ENCODE measurements around the gene ARHGAP26. TPM values are rescaled to one million over a fixed set of nuclear protein-coding genes. Genes with fewer than 3 reads are reported as not detected.

ARHGAP26 gene
- total and polyA plus RNA-seq, 2 donors, result 15.1 to 16.2 TPM

DNA sequence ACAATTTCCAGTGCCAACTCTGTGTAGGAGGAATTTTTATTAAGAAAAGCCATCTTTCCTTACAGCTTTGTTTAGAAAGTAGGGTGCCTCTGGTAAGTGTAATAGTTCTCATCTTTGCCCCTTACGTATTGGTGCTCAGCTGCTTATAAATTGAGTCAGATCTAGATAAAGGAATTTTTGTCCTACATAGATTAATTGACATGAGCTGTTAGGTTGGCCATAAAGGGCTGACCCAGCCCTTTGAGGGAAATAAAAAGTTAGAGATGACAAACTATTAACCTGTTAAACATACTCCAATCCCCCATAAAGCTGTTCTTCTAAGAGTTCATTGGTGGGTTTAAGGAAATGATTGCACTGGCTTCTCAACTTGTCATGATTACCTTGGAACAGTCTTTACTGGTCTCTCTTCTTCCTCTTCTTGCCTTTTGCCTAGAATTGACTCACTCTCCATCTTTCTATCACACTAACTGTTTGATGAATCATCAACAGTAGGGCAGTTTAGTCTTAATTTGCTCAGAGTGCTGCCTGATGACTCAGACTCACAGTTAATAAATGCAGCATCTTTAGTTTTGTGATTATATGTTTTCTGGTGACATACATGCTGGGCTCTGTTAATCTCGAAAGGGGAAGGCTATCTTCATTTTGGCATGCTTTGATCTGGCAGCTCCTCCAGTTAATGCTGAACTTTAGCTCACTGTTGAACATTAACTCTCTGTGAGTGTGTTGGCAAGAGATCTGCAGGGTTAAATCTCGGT, 51.7 kb downstream of the ARHGAP26 start:
- H3K4me3 ChIP-seq (ENCODE audit: low read length in 2 of 2), result no peak overlapping the region
- no peaks in the 10 kb centered on the region for H3K36me3 ChIP-seq (ENCODE audit: control insufficient read depth in 2 of 2, insufficient read depth in 2 of 2, low read length in 1 of 2)
- WGBS, result 91% methylated on average over 3 of the region's 3 CpGs
- no peak for DNase-seq (ENCODE audit: low read depth in 6 of 9, low spot score in 9 of 9)
- H3K9me3 ChIP-seq (ENCODE audit: control insufficient read depth in 2 of 2, insufficient read depth in 1 of 2, low read length in 1 of 2), result peaks cover 0 to 3% of the 10 kb centered on the region in 2 donors
- no peaks in the 10 kb centered on the region for H3K27me3 ChIP-seq (ENCODE audit: control insufficient read depth in 2 of 2, insufficient read depth in 1 of 2, low read length in 1 of 2)
- H3K27ac ChIP-seq (ENCODE audit: low read depth in 1 of 2, low read length in 1 of 2), result no peak overlapping the region
- peaks cover 0 to 30% of the 10 kb centered on the region in 2 donors for H3K4me1 ChIP-seq (ENCODE audit: control insufficient read depth in 2 of 2, insufficient read depth in 2 of 2, low read length in 2 of 2)

GRCh38 chr5:142823126-142823525, 52.9 kb downstream of the ARHGAP26 start:
- 94% methylated on average over 2 of the region's 2 CpGs for WGBS
- peaks cover 0 to 27% of the 10 kb centered on the region in 2 donors for H3K4me1 ChIP-seq (ENCODE audit: control insufficient read depth in 2 of 2, insufficient read depth in 2 of 2, low read length in 2 of 2)
- peaks cover 0 to 2% of the 10 kb centered on the region in 2 donors for H3K9me3 ChIP-seq (ENCODE audit: control insufficient read depth in 2 of 2, insufficient read depth in 1 of 2, low read length in 1 of 2)
- H3K4me3 ChIP-seq (ENCODE audit: low read length in 2 of 2), result no peak overlapping the region
- no peaks in the 10 kb centered on the region for H3K27me3 ChIP-seq (ENCODE audit: control insufficient read depth in 2 of 2, insufficient read depth in 1 of 2, low read length in 1 of 2)
- H3K27ac ChIP-seq (ENCODE audit: low read depth in 1 of 2, low read length in 1 of 2), result no peak overlapping the region
- no peaks in the 10 kb centered on the region for H3K36me3 ChIP-seq (ENCODE audit: control insufficient read depth in 2 of 2, insufficient read depth in 2 of 2, low read length in 1 of 2)
- no peak for DNase-seq (ENCODE audit: low read depth in 6 of 9, low spot score in 9 of 9)

DNA sequence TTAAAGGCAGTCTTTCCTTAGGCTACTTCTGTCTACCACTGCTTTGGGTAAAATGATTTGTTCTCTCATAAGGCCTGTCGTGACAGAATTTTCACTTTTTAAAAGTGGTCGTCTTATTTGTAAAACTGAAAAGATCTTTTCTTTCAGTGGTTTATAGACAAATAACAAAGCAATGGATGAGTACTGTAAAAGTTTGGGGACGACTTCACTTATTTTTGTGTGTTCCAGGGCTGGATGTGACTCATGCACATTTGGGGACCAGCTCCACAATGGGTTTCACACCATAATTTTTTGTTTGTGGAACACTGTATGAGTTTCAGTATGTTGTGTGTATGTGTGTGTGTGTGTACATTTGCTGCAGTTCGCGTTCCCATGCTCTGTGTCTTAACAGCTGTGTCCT, 53.6 kb downstream of the ARHGAP26 start:
- 97% methylated on average over 5 of the region's 5 CpGs for WGBS
- DNase-seq (ENCODE audit: low read depth in 6 of 9, low spot score in 9 of 9), result no peak
- Histone ChIP-seq H3K9me3 (ENCODE audit: control insufficient read depth in 2 of 2, insufficient read depth in 1 of 2, low read length in 1 of 2) (no peaks in the 10 kb centered on the region), H3K36me3 (ENCODE audit: control insufficient read depth in 2 of 2, insufficient read depth in 2 of 2, low read length in 1 of 2) (no peaks in the 10 kb centered on the region), H3K4me3 (ENCODE audit: low read length in 2 of 2) (no peak overlapping the region), H3K4me1 (ENCODE audit: control insufficient read depth in 2 of 2, insufficient read depth in 2 of 2, low read length in 2 of 2) (peaks cover 0 to 25% of the 10 kb centered on the region in 2 donors), H3K27me3 (ENCODE audit: control insufficient read depth in 2 of 2, insufficient read depth in 1 of 2, low read length in 1 of 2) (no peaks in the 10 kb centered on the region), H3K27ac (ENCODE audit: low read depth in 1 of 2, low read length in 1 of 2) (no peak overlapping the region)

- peaks cover 0 to 25% of the 10 kb centered on the region in 2 donors for H3K4me1 ChIP-seq (ENCODE audit: control insufficient read depth in 2 of 2, insufficient read depth in 2 of 2, low read length in 2 of 2)
- H3K9me3 ChIP-seq (ENCODE audit: control insufficient read depth in 2 of 2, insufficient read depth in 1 of 2, low read length in 1 of 2), result no peaks in the 10 kb centered on the region
- H3K27me3 ChIP-seq (ENCODE audit: control insufficient read depth in 2 of 2, insufficient read depth in 1 of 2, low read length in 1 of 2), result no peaks in the 10 kb centered on the region
- H3K27ac ChIP-seq (ENCODE audit: low read depth in 1 of 2, low read length in 1 of 2), result no peak overlapping the region
- DNase-seq (ENCODE audit: low read depth in 6 of 9, low spot score in 9 of 9), result no peak
- H3K4me3 ChIP-seq (ENCODE audit: low read length in 2 of 2), result no peak overlapping the region
- no peaks in the 10 kb centered on the region for H3K36me3 ChIP-seq (ENCODE audit: control insufficient read depth in 2 of 2, insufficient read depth in 2 of 2, low read length in 1 of 2)
- 91% methylated on average over 2 of the region's 2 CpGs for WGBS
These were observed 54.2 kb downstream of the ARHGAP26 start for GRCh38 chr5:142824391-142824790.

DNA sequence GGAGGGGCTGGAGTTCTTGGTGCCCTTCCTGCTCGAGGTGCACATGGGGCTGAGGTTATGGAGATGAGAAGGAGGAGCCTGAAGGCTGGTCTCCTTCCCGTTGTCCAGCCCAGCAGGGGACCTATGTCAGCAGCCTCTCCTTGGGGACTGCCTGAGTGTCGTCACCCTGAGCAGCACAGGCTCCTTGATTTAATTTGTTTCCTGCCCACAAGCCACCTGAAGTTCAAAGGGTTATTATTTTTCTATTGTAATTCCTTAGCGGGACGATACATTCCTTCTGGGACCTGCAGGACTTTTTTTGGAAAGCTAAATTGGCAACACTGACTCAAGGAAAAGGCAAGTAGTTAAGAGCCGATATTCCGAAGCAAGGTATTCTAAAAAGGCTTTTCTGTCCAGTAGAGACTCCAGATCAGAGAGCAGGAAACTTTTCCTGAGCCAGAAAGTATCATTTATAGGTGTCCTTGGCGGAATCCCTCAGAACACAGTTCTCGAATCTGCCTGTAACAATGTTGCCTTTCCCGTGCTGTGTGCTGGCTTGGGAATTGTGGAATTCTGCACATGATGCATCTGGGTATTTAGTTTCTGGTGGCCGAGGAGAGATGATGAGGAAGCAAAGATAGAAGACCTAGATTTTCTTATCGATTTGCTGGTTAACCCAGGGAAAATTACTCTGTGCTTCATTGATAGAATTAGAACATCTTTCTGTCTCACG, 55.4 kb downstream of the ARHGAP26 start:
- Histone ChIP-seq H3K36me3 (ENCODE audit: control insufficient read depth in 2 of 2, insufficient read depth in 2 of 2, low read length in 1 of 2) (no peaks in the 10 kb centered on the region), H3K4me3 (ENCODE audit: low read length in 2 of 2) (no peak overlapping the region), H3K27ac (ENCODE audit: low read depth in 1 of 2, low read length in 1 of 2) (no peak overlapping the region), H3K9me3 (ENCODE audit: control insufficient read depth in 2 of 2, insufficient read depth in 1 of 2, low read length in 1 of 2) (no peaks in the 10 kb centered on the region), H3K4me1 (ENCODE audit: control insufficient read depth in 2 of 2, insufficient read depth in 2 of 2, low read length in 2 of 2) (peaks cover 0 to 25% of the 10 kb centered on the region in 2 donors), H3K27me3 (ENCODE audit: control insufficient read depth in 2 of 2, insufficient read depth in 1 of 2, low read length in 1 of 2) (no peaks in the 10 kb centered on the region)
- whole genome bisulfite sequencing, result 90% methylated on average over 13 of the region's 13 CpGs
- no peak for DNase-seq (ENCODE audit: low read depth in 6 of 9, low spot score in 9 of 9)

GRCh38 chr5:142826093-142826492, 55.9 kb downstream of the ARHGAP26 start:
- DNase-seq (ENCODE audit: low read depth in 6 of 9, low spot score in 9 of 9), result no peak
- H3K9me3 ChIP-seq (ENCODE audit: control insufficient read depth in 2 of 2, insufficient read depth in 1 of 2, low read length in 1 of 2), result no peaks in the 10 kb centered on the region
- H3K4me1 ChIP-seq (ENCODE audit: control insufficient read depth in 2 of 2, insufficient read depth in 2 of 2, low read length in 2 of 2), result peaks cover 0 to 25% of the 10 kb centered on the region in 2 donors
- H3K27me3 ChIP-seq (ENCODE audit: control insufficient read depth in 2 of 2, insufficient read depth in 1 of 2, low read length in 1 of 2), result no peaks in the 10 kb centered on the region
- no peaks in the 10 kb centered on the region for H3K36me3 ChIP-seq (ENCODE audit: control insufficient read depth in 2 of 2, insufficient read depth in 2 of 2, low read length in 1 of 2)
- no peak overlapping the region for H3K4me3 ChIP-seq (ENCODE audit: low read length in 2 of 2)
- 96% methylated on average over 5 of the region's 5 CpGs for WGBS
- H3K27ac ChIP-seq (ENCODE audit: low read depth in 1 of 2, low read length in 1 of 2), result no peak overlapping the region

- Histone ChIP-seq H3K4me3 (ENCODE audit: low read length in 2 of 2) (no peak overlapping the region), H3K27ac (ENCODE audit: low read depth in 1 of 2, low read length in 1 of 2) (no peak overlapping the region), H3K36me3 (ENCODE audit: control insufficient read depth in 2 of 2, insufficient read depth in 2 of 2, low read length in 1 of 2) (no peaks in the 10 kb centered on the region), H3K9me3 (ENCODE audit: control insufficient read depth in 2 of 2, insufficient read depth in 1 of 2, low read length in 1 of 2) (no peaks in the 10 kb centered on the region), H3K27me3 (ENCODE audit: control insufficient read depth in 2 of 2, insufficient read depth in 1 of 2, low read length in 1 of 2) (no peaks in the 10 kb centered on the region), H3K4me1 (ENCODE audit: control insufficient read depth in 2 of 2, insufficient read depth in 2 of 2, low read length in 2 of 2) (peaks cover 0 to 25% of the 10 kb centered on the region in 2 donors)
- WGBS, result 68% methylated on average over 3 of the region's 3 CpGs
- no peak for DNase-seq (ENCODE audit: low read depth in 6 of 9, low spot score in 9 of 9)
These were observed 56.7 kb downstream of the ARHGAP26 start for GRCh38 chr5:142826741-142827492.

DNA sequence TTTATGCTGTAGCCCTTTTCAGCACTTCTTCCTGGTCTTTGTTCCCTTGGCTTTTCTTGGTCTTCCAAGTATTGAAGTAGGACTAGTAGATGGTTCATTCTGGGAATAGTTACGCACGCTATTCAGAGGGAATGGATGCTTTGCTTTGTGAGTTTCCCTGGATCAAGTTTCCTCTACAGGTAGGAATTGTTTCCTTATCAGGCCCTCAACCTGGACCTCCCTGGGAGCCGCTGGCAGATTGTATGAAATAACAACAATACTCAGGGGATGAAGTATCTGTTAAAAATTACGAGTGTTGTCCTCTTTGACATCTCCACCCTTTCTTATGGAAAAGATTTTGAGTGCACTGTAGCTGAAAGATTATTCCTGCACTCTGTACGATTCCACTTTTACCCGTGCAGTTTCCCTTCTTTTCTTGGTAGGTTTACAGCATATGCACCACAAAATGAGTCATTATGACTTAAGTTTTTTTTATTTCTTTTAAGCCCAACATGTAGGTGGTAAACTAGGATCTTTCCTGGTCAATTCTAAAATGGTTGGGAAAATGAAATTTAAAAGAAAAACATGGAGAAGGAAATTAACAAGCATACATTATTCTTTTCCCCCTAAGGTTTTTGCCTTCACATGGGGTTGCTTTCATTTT, 57.9 kb downstream of the ARHGAP26 start:
- Histone ChIP-seq H3K36me3 (ENCODE audit: control insufficient read depth in 2 of 2, insufficient read depth in 2 of 2, low read length in 1 of 2) (no peaks in the 10 kb centered on the region), H3K4me3 (ENCODE audit: low read length in 2 of 2) (no peak overlapping the region), H3K27ac (ENCODE audit: low read depth in 1 of 2, low read length in 1 of 2) (no peak overlapping the region), H3K4me1 (ENCODE audit: control insufficient read depth in 2 of 2, insufficient read depth in 2 of 2, low read length in 2 of 2) (peaks cover 0 to 25% of the 10 kb centered on the region in 2 donors), H3K27me3 (ENCODE audit: control insufficient read depth in 2 of 2, insufficient read depth in 1 of 2, low read length in 1 of 2) (no peaks in the 10 kb centered on the region), H3K9me3 (ENCODE audit: control insufficient read depth in 2 of 2, insufficient read depth in 1 of 2, low read length in 1 of 2) (no peaks in the 10 kb centered on the region)
- DNase-seq (ENCODE audit: low read depth in 6 of 9, low spot score in 9 of 9), result no peak
- 91% methylated on average over 6 of the region's 6 CpGs for WGBS
